HG03196 (cell line): ENCODE data around the gene HERC3.

ENCODE experiments used
- ATAC-seq: cut with Tn5 transposase; IDR thresholded peaks from one replicate; pipeline ENCODE4 v1.9.1; 2021; ENCODE audit not compliant: unreplicated experiment

Gene HERC3

DNA sequence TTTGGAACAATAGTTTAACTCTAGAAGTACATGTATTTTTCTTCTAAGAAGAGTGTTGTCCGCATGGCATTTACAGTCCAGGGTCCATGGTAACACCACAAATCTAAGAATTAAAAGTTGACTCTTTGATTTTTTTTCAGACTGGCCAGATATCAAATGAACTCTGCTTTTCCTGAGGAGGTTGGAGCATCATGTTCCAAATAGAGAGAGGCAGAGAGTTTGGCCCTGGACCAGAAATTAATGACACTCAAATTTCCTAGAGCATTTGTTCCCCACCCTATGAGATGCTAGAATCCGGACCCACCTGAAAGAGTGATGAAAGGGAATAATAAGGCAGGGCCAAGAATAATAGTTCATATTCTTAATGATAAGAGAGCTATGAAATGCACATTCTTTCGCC lies 152.3 kb downstream of the HERC3 start:
- ATAC-seq, result no peak

DNA sequence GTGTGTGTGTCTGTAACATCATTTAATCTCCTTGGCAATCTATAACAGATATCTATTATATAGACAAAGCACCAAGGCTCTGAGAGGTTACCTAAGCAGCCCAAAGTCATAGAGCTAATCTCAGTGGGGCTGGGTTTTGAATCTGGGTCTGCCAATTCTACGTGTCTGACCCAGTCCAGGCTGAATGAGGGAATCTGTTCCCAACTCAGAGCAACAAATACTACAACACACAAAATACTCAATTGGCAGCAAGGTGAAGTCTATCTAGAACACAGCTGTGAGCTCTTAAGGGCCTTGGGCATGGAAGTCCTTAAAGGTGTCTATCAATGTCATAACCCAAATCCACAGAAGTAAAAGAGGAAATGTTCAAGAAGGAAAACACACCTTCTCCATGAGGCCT lies 152.9 kb downstream of the HERC3 start:
- no peak for ATAC-seq

- no peak for ATAC-seq
These were observed 153.4 kb downstream of the HERC3 start for GRCh38 chr4:88745581-88746163.

DNA sequence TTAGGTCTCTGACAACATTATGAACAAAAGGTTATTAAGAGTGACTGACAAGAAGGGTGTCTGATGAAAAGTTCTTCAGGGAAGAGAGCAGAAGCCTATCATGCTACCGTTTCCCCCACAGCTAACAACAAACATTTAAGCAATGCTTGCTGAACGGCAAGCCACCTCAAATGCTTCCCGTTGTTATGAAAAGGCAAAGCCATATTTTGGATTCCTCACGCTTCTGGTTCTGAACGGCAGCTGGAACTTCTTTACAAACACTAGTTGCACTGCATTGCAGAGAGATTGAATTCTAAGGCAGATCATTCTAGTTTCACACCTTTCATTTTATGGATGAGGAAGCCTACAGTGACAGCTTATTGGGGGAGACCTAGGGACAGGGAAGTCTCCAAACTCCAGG lies 153.9 kb downstream of the HERC3 start:
- ATAC-seq, result no peak

DNA sequence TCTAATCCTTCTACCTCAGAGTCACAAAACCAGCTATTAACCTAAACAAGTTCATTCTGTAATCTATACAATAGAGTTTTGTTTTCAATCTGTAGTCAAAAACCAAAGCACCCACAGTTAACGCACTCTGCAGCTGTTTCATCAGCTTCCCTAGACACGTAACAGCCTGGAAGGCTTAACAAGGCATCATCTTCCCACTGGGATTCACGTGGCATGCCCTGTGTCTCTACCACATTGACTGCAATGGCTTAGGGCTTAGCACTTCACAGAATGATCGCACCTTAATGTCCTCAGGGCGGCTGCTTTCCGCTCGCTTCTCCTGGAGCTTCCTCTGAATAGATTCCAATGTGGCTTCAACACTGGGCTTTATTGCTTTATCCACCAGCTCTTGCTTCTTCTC lies 155.1 kb downstream of the HERC3 start:
- no peak for ATAC-seq

DNA sequence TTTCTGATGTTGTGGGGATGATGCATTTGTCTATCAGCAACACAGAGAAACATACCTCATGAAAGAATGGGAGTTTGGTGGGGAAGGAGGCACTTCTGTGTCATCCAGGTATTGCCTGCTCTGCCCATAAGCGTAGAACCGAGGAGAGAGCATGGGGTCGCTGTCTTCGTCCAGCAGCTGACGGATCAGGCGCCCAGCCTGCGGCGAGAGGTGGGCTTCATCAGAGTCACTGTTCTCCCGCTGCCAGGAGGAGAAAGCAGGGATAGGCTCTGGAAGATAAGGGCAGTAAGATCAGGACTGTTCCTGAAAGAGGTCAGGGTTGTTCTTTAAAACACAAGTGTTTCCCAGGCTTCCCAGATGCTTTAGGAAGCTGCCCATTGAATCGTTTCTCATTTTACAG lies 158.1 kb downstream of the HERC3 start:
- no peak for ATAC-seq

DNA sequence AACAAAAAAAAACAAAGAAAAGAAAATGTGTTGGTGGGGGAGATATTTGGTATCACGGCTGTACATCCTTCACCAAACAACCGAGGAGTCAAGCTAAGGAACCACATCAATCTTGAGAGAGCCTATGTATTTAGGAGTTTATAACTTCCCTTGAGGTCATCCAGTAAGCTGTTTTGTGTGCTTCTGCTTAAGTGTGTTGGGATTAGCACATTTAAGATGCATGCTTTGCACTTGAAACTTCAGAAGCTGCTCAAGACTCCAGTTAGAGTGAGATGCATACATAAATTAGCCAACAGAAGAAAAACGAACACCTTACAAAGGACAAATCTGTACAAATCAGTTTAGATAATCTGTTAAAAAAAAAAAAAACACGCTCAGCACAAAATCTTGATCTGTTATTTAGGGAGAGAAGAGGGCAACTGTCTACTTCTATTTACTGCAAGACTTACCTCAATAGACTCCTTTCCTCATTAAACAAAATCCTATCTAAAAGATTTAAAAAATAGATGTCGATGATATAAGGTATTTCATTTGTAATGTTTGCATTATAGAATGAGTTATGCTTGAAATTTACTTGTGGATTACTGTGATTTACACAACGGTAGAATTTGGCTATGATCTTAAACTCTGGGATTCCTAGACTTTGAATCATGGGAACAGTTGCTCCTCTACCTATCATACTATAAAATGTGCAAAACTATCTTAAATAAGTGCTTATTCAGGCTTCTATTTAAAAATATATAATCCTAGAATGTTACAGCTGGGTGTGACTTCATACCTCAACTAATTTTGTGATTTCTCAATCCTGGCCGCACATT lies 159.2 kb downstream of the HERC3 start:
- ATAC-seq, result no peak

DNA sequence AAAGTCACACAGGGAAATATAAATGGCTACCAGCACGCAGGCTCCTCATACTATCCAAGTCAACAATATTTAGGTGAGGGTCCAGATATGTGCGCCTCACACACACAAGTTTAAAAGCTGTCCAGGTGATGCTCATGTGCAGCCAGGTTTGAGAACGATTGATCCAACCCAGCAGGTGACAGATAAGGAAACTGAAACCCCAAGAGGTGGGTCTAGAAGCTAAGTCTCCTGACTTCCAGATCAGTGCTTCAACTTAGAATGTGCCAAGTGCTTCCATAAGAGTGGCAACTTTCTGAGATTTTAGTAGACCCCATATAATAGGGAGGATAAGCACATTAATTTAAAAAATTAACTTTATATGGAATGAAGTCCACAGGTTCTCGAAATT lies 159.8 kb downstream of the HERC3 start:
- no peak for ATAC-seq

DNA sequence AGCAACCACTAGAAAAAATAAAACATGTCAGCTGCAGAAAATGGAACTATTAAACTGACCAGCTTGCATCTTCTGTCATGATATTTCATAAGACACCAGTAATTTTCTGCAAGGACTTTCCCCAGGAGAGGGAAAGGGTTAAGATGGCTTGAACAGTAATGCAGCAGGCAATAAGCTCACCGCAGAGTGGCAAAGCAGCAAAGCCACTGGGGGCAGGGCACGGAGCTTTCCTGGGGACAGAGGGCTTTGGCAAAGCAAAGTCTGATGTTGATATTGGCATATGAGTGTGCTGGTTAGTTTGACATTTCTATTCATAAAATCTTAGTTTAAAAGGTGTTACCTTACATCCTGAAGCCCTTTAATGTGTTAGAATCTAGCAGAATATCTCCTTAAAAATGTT lies 160.5 kb downstream of the HERC3 start:
- no peak for ATAC-seq

GRCh38 chr4:88753658-88754571 lies 161.6 kb downstream of the HERC3 start:
- ATAC-seq, result no peak

- no peak for ATAC-seq
These were observed 162.5 kb downstream of the HERC3 start for GRCh38 chr4:88754796-88755195.

- ATAC-seq, result no peak
These were observed 163.2 kb downstream of the HERC3 start for GRCh38 chr4:88755454-88755853.

GRCh38 chr4:88756149-88756548 lies 163.9 kb downstream of the HERC3 start:
- ATAC-seq, result no peak

- no peak for ATAC-seq
These were observed 164.8 kb downstream of the HERC3 start for GRCh38 chr4:88757067-88757466.

- no peak for ATAC-seq
These were observed 165.5 kb downstream of the HERC3 start for GRCh38 chr4:88757776-88758175.
